Naive thymus-derived CD4-positive, alpha-beta T cell (primary cell): Measurements from ENCODE around the gene TGFBR2. TPM values are rescaled to one million over a fixed set of nuclear protein-coding genes. Genes with fewer than 3 reads are reported as not detected.

Source experiments
- ATAC-seq: fragments of 150-1000 bp; cut with Tn5 transposase; 2 replicates; pipeline ENCODE4 v1.10.0; 2021; ENCODE audit warnings: mild to moderate bottlenecking, moderate library complexity
- CTCF ChIA-PET: fragments of 350-600 bp; sonication (Branson Sonifier 250); formaldehyde crosslinking; loops from one replicate; lab custom pipeline; 2021; ENCODE audit warnings: antibody characterized with exemption; lab: Charles Lee
- POLR2A ChIA-PET: fragments of 350-600 bp; sonication (Branson Sonifier 250); formaldehyde crosslinking; loops from one replicate; lab custom pipeline; 2021; ENCODE audit warnings: antibody characterized with exemption, inconsistent platforms; lab: Charles Lee
- DNase-seq, 9 donors: peaks; one replicate each; pipeline versions ENCODE4 v3.0.0 to v3.0.0-alpha.2; 2020 to 2022; ENCODE audit warnings: mixed read lengths in 1 of 9
- H3K27ac ChIP-seq: one replicate; pipeline ENCODE4 v1.7.0; 2013; ENCODE audit warnings: mild to moderate bottlenecking, low read depth, low read length, moderate library complexity
- H3K27me3 ChIP-seq, 2 donors: one replicate each; pipeline ENCODE4 v1.7.0; 2013; ENCODE audit warnings: low read length in 2 of 2, mild to moderate bottlenecking in 2 of 2, moderate library complexity in 2 of 2; ENCODE audit not compliant: control insufficient read depth in 2 of 2, insufficient read depth in 2 of 2
- H3K36me3 ChIP-seq, 3 experiments: 1 replicate in 2 of 3; 2 replicates in 1 of 3; pipeline ENCODE4 v1.7.0; 2013; ENCODE audit warnings: low read length in 3 of 3, mild to moderate bottlenecking in 3 of 3, moderate library complexity in 1 of 3; ENCODE audit not compliant: insufficient read depth in 3 of 3, control insufficient read depth in 2 of 3
- H3K4me1 ChIP-seq, 2 donors: one replicate each; pipeline ENCODE4 v1.7.0; 2013; ENCODE audit warnings: low read length in 2 of 2, mild to moderate bottlenecking in 2 of 2, moderate library complexity in 1 of 2; ENCODE audit not compliant: control insufficient read depth in 2 of 2, insufficient read depth in 2 of 2
- H3K4me3 ChIP-seq: 2 replicates; pipeline ENCODE4 v1.7.0; 2013; ENCODE audit warnings: mild to moderate bottlenecking, low read length
- H3K9me3 ChIP-seq, 3 experiments: 1 replicate in 2 of 3; 2 replicates in 1 of 3; pipeline ENCODE4 v1.7.0; 2013; ENCODE audit warnings: low read length in 3 of 3; ENCODE audit not compliant: control insufficient read depth in 2 of 3
- H3K27ac Mint-ChIP-seq, 9 donors: one replicate each; pipeline ENCODE4 v1.8.0; 2020 to 2022; ENCODE audit warnings: mixed read lengths in 9 of 9, mild to moderate bottlenecking in 8 of 9, moderate library complexity in 5 of 9, inconsistent platforms in 2 of 9
- H3K27me3 Mint-ChIP-seq, 5 donors: one replicate each; pipeline ENCODE4 v1.8.0; 2021 to 2022; ENCODE audit warnings: mixed read lengths in 5 of 5, mild to moderate bottlenecking in 1 of 5
- H3K36me3 Mint-ChIP-seq, 5 donors: one replicate each; pipeline ENCODE4 v1.8.0; 2020 to 2022; ENCODE audit warnings: mixed read lengths in 5 of 5, mild to moderate bottlenecking in 3 of 5, inconsistent platforms in 1 of 5
- H3K4me1 Mint-ChIP-seq, 7 donors: one replicate each; pipeline ENCODE4 v1.8.0; 2020 to 2022; ENCODE audit warnings: mixed read lengths in 7 of 7, mild to moderate bottlenecking in 3 of 7, inconsistent platforms in 1 of 7
- H3K4me3 Mint-ChIP-seq, 10 donors: one replicate each; pipeline ENCODE4 v1.8.0; 2020 to 2022; ENCODE audit warnings: mild to moderate bottlenecking in 10 of 10, mixed read lengths in 10 of 10, moderate library complexity in 6 of 10, inconsistent platforms in 2 of 10
- H3K9me3 Mint-ChIP-seq, 11 donors: one replicate each; pipeline ENCODE4 v1.8.0; 2020 to 2022; ENCODE audit warnings: mixed read lengths in 11 of 11, mild to moderate bottlenecking in 4 of 11, inconsistent platforms in 1 of 11, moderate library complexity in 1 of 11
- intact Hi-C, 2 donors: fragments of 100-400 bp; cut with micrococcal nuclease; formaldehyde crosslinking; loops; one replicate each; pipeline ENCODE4 v1.15.1; 2023
- polyA plus RNA-seq, 2 donors: library from polyadenylated mRNA; unstranded; fragments of 300-500 nt; fragmentation: Illumina TruSeq; gene quantifications; one replicate each; pipeline ENCODE4 v1.2.3, GENCODE V29; 2021
- total RNA-seq, 6 experiments: library from RNA in 5 of 6; stranded (reverse) in 5 of 6; gene quantifications; 1 replicate in 5 of 6; 2 replicates in 1 of 6; pipeline ENCODE4 v1.2.3 and lab custom pipeline; 2021 to 2026

The TGFBR2 gene
- total and polyA plus RNA-seq, 7 experiments from 2014 or later: 63.0 to 263 (median 155) TPM

- intact Hi-C loops: no loop called here
- peaks cover 0 to 2% (median 0%) of the 10 kb centered on the region in 5 donors for H3K36me3 Mint-ChIP-seq
- H3K27me3 Mint-ChIP-seq: peaks cover 0 to 2% (median 0%) of the 10 kb centered on the region in 5 donors
- peaks cover 14 to 75% (median 63%) of the 10 kb centered on the region in 7 donors for H3K4me1 Mint-ChIP-seq
- Histone ChIP-seq H3K36me3 (no peaks in the 10 kb centered on the region), H3K27me3 (no peaks in the 10 kb centered on the region), H3K4me3 (no peak overlapping the region), H3K9me3 (no peaks in the 10 kb centered on the region), H3K27ac (no peak overlapping the region), H3K4me1 (peaks cover 3 to 15% of the 10 kb centered on the region in 2 donors)
- H3K4me3 Mint-ChIP-seq: peak overlapping the region in 2 of 10 donors; percentile 20 to 42
- DNase-seq (no peak), ATAC-seq (no peak)
- CTCF ChIA-PET: interaction anchor here (0.5 kb wide), 1 partner anchor 1196 kb away, joined by 3 read pairs; no protein-coding TSS in a partner anchor
- POLR2A ChIA-PET: no interaction called here
- no peak overlapping the region for H3K27ac Mint-ChIP-seq
- H3K9me3 Mint-ChIP-seq: peaks cover 0 to 11% (median 0%) of the 10 kb centered on the region in 11 donors
These were observed 126.8 kb downstream of the TGFBR2 start for GRCh38 chr3:30733209-30733608.

DNA sequence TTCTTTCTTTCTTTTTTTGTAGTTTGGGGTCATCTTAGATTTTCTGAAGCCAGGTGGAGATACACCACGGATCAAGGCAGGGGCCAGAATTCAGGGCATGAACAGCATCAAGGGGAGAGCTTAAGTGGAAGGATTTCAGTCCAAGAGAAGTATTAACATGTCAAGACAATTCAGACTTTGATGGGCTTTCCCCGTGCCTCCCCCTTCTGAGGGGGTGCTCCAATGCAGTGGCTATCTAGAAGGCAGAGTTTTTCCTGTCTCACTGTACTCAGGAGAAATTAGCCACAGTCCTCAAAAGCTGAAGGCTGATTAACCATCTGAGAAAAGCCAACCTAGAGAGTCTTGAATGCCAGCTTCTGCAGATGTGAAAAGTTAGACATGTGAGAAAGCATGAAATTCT, 127.3 kb downstream of the TGFBR2 start:
- Histone ChIP-seq H3K36me3 (no peaks in the 10 kb centered on the region), H3K27me3 (no peaks in the 10 kb centered on the region), H3K4me3 (no peak overlapping the region), H3K4me1 (peaks cover 3 to 15% of the 10 kb centered on the region in 2 donors), H3K27ac (no peak overlapping the region), H3K9me3 (no peaks in the 10 kb centered on the region)
- intact Hi-C loops: no loop called here
- H3K27ac Mint-ChIP-seq: no peak overlapping the region
- H3K4me1 Mint-ChIP-seq: peaks cover 14 to 74% (median 61%) of the 10 kb centered on the region in 7 donors
- H3K9me3 Mint-ChIP-seq: peaks cover 0 to 11% (median 0%) of the 10 kb centered on the region in 11 donors
- no peak for DNase-seq
- H3K27me3 Mint-ChIP-seq: peaks cover 0 to 2% (median 0%) of the 10 kb centered on the region in 5 donors
- H3K4me3 Mint-ChIP-seq: peak overlapping the region in 5 of 10 donors; percentile 2 to 42 (median 20)
- peaks cover 0 to 2% (median 0%) of the 10 kb centered on the region in 5 donors for H3K36me3 Mint-ChIP-seq
- ChIA-PET POLR2A (no interaction called here), CTCF (interaction anchor here (0.5 kb wide), 1 partner anchor 1195 kb away, joined by 3 read pairs; no protein-coding TSS in a partner anchor)
- no peak for ATAC-seq

- no peak overlapping the region for H3K27ac ChIP-seq
- ATAC-seq: no peak
- Mint-ChIP-seq H3K4me1 (peaks cover 2 to 45% (median 32%) of the 10 kb centered on the region in 7 donors), H3K9me3 (peaks cover 0 to 11% (median 0%) of the 10 kb centered on the region in 11 donors), H3K4me3 (no peak overlapping the region), H3K27ac (peak overlapping the region in 1 of 9 donors; percentile 74), H3K27me3 (peaks cover 0 to 2% (median 0%) of the 10 kb centered on the region in 5 donors), H3K36me3 (peaks cover 0 to 2% (median 0%) of the 10 kb centered on the region in 5 donors)
- no peaks in the 10 kb centered on the region for H3K27me3 ChIP-seq
- no peak for DNase-seq
- CTCF ChIA-PET: no interaction called here
- intact Hi-C loops: no loop called here
- no peaks in the 10 kb centered on the region for H3K36me3 ChIP-seq
- no peaks in the 10 kb centered on the region for H3K9me3 ChIP-seq
- POLR2A ChIA-PET: no interaction called here
- no peak overlapping the region for H3K4me3 ChIP-seq
- H3K4me1 ChIP-seq: peaks cover 3% of the 10 kb centered on the region in 2 donors
These were observed 131.5 kb downstream of the TGFBR2 start for GRCh38 chr3:30737743-30738499.

- H3K9me3 ChIP-seq: no peaks in the 10 kb centered on the region
- Mint-ChIP-seq H3K27me3 (peaks cover 0 to under 1% (median 0%) of the 10 kb centered on the region in 5 donors), H3K36me3 (peaks cover 0 to under 1% (median 0%) of the 10 kb centered on the region in 5 donors), H3K27ac (peak overlapping the region in 1 of 9 donors; percentile 30), H3K9me3 (peaks cover 0 to 11% (median 0%) of the 10 kb centered on the region in 11 donors), H3K4me3 (no peak overlapping the region), H3K4me1 (peaks cover under 1 to 48% (median 35%) of the 10 kb centered on the region in 7 donors)
- peaks cover 3 to 4% of the 10 kb centered on the region in 2 donors for H3K4me1 ChIP-seq
- no peak overlapping the region for H3K27ac ChIP-seq
- DNase-seq (no peak), ATAC-seq (no peak)
- H3K4me3 ChIP-seq: no peak overlapping the region
- intact Hi-C loops: no loop called here
- no peaks in the 10 kb centered on the region for H3K27me3 ChIP-seq
- ChIA-PET POLR2A (no interaction called here), CTCF (no interaction called here)
- H3K36me3 ChIP-seq: no peaks in the 10 kb centered on the region
These were observed 132.2 kb downstream of the TGFBR2 start for GRCh38 chr3:30738605-30739004.

- Histone ChIP-seq H3K36me3 (no peaks in the 10 kb centered on the region), H3K9me3 (no peaks in the 10 kb centered on the region), H3K4me3 (no peak overlapping the region), H3K27ac (no peak overlapping the region), H3K27me3 (no peaks in the 10 kb centered on the region), H3K4me1 (peaks cover 0 to 4% of the 10 kb centered on the region in 2 donors)
- H3K4me1 Mint-ChIP-seq: peaks cover 0 to 37% (median 26%) of the 10 kb centered on the region in 7 donors
- CTCF ChIA-PET: no interaction called here
- no peak overlapping the region for H3K4me3 Mint-ChIP-seq
- no peaks in the 10 kb centered on the region for H3K27me3 Mint-ChIP-seq
- POLR2A ChIA-PET: no interaction called here
- no peaks in the 10 kb centered on the region for H3K9me3 Mint-ChIP-seq
- no peak overlapping the region for H3K27ac Mint-ChIP-seq
- DNase-seq: no peak
- H3K36me3 Mint-ChIP-seq: no peaks in the 10 kb centered on the region
- intact Hi-C loops: no loop called here
- no peak for ATAC-seq
These were observed 135.5 kb downstream of the TGFBR2 start for GRCh38 chr3:30741889-30742288.

DNA sequence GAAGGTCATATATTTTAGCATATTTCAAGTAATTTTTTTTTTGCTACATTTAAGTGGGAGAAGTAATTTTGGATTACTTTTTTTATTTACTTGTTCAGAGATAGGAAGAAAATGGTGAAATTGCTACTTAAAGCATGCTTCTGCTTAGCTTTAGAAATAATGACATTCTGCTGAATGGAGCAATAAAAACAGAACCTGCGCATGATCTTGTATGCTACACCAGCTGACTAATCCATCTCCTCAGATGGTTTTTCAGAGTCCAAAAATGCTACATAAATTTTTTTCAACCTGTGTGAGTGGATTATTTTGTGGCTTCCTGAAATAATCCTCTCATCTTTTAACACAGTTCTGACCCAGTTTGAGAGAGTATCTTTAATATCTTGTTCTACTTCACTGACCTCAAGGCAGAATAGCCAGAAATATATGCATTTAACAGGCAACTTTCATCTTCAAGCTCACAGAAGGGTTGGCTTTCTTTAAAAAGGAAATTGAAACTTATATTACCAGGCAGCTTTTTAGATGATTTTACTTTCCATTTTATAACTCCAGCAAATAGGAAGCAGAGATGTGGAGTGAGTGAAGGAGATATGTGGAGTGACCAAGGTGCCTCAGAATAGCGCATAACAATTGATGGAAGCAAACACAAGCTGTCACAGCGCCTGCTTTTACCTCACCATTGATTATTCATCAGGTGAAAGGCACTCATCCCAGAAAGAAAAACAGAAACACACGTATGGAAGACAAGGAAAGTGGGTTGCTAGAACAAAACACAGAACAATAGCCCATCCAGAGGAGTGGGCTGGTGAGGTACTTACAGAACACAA, 136.6 kb downstream of the TGFBR2 start:
- Histone ChIP-seq H3K9me3 (no peaks in the 10 kb centered on the region), H3K27ac (no peak overlapping the region), H3K27me3 (no peaks in the 10 kb centered on the region), H3K4me1 (peaks cover 0 to 4% of the 10 kb centered on the region in 2 donors), H3K4me3 (no peak overlapping the region), H3K36me3 (no peaks in the 10 kb centered on the region)
- intact Hi-C loops: no loop called here
- POLR2A ChIA-PET: interaction anchor here (0.8 kb wide), 1 partner anchor 8 kb away, joined by 3 read pairs; no protein-coding TSS in a partner anchor
- ATAC-seq: no peak
- Mint-ChIP-seq H3K36me3 (no peaks in the 10 kb centered on the region), H3K9me3 (no peaks in the 10 kb centered on the region), H3K4me1 (peaks cover 0 to 31% (median 23%) of the 10 kb centered on the region in 7 donors), H3K27ac (peak overlapping the region in 4 of 9 donors; percentile 6 to 14 (median 8)), H3K4me3 (peak overlapping the region in 7 of 10 donors; percentile 1 to 47 (median 40)), H3K27me3 (no peaks in the 10 kb centered on the region)
- CTCF ChIA-PET: interaction anchor here (1.8 kb wide), 1 partner anchor 700 kb away, joined by 4 read pairs; no protein-coding TSS in a partner anchor
- no peak for DNase-seq
